Stimulated activated CD4-positive, alpha-beta T cell treated with anti-CD3 and anti-CD28 coated beads, Interleukin-2, amount 100 ng/mL, for 48 hours (primary cell): ENCODE results near the gene DDX51.
"Not testable (repeated sequence)": the region's sequence is repeated elsewhere in the genome, so short reads cannot be mapped to it uniquely, and the experiment has no call there.

Experiments
- DNase-seq, 2 donors: peaks; one replicate each; pipeline ENCODE4 v3.0.0-alpha.2; 2020

Gene DDX51

GRCh38 chr12:132138941-132139871, 4.9 kb downstream of the DDX51 start:
- DNase-seq: no peak

DNA sequence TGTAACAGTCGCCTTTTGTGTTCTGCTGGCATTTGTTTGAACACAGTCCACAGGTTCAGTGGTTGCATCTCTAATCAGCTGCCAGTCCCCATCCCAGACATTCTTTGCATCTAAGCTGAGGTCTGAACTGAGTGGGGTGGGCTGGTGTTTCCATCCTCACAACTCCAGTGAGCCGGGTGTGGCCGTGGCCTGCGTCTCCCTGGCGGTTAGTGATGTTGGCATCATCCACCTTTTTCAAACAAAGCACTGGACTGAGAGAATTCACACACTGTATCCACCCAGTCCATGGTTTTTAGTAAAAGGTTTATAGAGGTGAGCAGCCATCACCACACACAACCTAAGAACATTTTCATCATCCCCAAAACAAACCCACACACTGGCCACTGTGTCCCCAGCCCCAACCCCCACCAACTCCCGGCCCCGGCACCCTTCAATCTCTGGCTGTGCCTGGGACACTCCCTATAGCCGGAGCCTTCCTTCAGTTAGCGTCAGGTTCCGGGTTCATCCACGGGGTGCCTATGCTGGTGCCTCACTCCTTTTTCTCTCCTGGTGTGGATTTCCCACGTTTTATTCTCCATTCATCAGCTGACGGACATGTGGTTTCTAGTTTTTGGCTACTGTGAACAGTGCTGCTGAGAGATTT, 6.5 kb downstream of the DDX51 start:
- DNase-seq: no peak

DNA sequence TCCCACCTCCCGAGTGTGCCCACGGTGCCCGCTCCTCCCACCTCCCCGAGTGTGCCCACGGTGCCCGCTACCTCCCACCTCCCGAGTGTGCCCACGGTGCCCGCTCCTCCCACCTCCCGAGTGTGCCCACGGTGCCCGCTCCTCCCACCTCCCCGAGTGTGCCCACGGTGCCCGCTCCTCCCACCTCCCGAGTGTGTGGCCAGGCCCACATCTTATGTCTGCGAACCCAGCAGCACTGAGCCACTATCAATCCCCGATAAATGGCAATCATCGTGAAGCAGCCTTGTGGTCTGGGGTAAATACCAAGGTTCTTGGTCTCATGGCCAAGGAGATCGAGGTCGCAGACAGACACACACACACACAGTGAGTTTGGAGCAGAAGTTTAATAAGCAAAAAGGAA, 7.9 kb downstream of the DDX51 start:
- not testable (repeated sequence) for DNase-seq

DNA sequence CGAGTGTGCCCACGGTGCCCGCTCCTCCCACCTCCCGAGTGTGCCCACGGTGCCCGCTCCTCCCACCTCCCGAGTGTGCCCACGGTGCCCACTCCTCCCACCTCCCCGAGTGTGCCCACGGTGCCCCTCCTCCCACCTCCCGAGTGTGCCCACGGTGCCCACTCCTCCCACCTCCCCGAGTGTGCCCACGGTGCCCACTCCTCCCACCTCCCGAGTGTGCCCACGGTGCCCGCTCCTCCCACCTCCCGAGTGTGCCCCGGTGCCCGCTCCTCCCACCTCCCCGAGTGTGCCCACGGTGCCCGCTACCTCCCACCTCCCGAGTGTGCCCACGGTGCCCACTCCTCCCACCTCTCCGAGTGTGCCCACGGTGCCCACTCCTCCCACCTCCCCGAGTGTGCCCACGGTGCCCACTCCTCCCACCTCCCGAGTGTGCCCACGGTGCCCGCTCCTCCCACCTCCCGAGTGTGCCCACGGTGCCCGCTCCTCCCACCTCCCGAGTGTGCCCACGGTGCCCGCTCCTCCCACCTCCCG, 9.4 kb downstream of the DDX51 start:
- DNase-seq: not testable (repeated sequence)

- DNase-seq: no peak
Observed at GRCh38 chr12:132133952-132134652, 10.0 kb downstream of the DDX51 start.

- no peak for DNase-seq
Observed at GRCh38 chr12:132132609-132133430, 11.3 kb downstream of the DDX51 start.

- DNase-seq: no peak
Observed at GRCh38 chr12:132131952-132132351, 12.2 kb downstream of the DDX51 start.

GRCh38 chr12:132131229-132131628, 12.9 kb downstream of the DDX51 start:
- DNase-seq: no peak

DNA sequence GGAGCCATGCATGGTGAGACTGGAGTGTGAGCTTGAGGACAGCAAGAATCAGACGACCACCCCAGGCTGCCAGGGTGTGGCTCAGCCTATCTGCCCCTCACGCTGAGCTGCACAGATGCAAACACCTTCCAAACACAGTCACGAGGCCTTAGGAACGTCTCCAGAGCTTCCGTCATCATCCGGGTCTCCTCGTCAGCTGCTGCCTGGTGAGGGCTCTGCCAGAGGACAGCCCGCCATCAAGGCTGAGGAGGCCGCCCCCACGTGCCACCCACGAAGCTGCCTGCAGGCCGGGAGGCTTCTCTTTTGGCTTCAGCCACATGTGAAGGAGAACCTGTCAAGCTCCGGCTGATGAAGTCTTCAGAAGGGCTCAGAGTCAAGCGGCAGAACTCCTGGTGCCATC, 13.4 kb downstream of the DDX51 start:
- no peak for DNase-seq

DNA sequence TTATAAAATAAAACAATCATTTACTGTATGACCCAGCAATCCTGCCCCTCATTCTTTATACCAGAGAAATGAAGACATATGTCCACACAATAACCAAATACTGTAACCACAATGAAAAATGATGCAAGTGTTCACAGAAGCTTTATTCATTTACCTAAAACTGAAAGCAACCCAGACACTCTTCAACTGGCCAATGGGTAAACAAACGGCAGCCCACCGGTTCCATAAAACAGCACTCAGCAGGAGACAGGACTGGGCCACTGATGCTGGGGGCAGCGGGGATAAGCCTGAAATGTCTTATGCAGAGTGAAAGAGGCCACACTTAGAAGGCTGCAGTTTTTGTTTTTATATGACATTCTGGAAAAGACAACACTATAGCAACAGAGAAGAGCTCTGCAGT, 15.1 kb downstream of the DDX51 start:
- no peak for DNase-seq

DNA sequence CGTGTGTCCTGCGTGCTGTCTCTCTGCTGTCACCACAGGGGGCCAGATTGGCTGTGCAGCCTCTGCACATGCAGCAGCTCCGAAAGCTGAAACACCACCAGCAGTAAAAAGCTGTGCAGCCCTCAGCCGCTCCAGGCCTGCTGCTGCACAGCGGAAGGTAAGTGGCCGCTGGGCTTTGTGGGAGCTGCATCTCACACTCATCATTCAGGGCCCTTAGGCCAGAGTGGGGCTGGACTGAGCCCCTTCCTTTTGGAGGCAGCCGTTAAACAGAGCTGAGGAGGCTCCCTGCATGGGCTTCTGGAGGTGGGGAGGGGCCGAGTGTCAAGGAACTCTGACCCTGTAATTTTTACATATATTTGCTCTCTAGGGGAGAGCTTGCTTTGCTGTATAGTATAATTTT, 17.1 kb downstream of the DDX51 start:
- DNase-seq: no peak

DNA sequence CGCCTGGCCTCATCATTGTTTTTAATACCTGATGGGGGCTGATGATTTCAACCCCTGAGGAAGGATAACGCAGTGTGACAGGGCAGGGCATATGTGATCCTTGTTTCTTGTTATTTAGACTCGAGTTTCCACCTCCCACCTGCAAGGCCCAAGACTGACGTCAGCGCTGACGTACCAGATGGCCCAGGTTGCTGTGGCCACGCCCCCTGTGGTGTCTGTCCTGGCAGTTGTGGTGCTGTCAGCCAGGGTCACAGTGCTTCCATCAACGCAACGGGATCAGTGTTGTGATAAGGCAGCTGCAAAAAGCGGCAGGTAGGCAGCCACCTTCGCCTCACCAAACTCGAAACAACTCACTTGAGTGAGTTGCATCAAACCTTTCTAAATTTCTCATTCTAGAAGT, 18.4 kb downstream of the DDX51 start:
- DNase-seq: no peak

GRCh38 chr12:132124766-132125425, 19.2 kb downstream of the DDX51 start:
- DNase-seq: no peak

DNA sequence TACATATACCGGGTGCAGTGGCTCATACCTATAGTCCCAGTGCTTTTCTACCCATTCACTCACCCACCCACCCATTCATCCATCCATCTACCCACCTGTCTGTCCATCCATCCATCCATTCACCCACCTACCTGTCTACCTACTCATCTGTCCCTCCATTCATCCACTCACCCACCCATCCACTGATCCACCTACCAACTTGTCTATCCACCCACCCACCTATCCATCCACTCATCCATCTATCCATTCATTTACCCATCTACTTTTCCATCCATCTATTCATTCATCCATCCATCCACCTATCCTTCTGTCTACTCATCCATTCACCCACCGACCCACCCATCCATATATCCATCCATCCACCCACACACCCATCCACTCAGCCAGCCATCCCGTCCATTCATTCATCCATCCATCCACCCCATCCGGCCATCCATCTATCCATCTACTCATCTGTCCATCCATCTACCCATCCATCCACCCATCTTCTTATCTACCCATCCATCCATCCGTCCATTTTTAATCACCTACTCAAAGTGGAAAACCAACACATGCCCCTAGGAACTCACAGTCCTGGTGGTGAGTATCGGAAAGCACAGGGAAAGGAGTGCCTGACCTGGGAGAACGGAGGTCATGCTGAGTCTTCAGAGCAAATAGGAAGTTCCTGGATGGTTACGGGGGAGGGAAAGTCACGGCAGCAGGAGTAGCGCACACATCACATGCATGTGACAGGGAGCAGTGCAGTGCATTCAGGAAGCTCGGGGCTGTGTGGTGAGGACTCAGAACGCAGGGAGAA, 20.0 kb downstream of the DDX51 start:
- DNase-seq: no peak

DNA sequence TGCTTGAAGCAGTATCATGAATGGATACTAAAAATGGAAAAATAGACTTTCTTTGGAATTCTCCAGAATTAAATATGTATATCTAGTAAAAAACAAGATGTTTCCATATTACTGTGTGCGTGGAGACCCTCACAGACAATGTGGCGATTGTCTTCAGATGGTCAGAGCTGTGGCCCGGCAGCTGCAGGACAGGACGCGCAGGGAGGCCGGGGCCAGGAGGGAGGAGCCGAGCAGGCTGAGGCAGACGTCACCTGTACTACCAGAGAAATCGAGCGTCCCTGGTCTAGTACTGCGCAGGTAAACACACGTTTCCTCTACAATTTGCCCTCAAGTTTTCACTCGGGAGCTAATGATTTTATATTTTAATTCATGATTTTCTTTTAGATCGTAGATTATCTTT, 22.8 kb downstream of the DDX51 start:
- DNase-seq: no peak

DNA sequence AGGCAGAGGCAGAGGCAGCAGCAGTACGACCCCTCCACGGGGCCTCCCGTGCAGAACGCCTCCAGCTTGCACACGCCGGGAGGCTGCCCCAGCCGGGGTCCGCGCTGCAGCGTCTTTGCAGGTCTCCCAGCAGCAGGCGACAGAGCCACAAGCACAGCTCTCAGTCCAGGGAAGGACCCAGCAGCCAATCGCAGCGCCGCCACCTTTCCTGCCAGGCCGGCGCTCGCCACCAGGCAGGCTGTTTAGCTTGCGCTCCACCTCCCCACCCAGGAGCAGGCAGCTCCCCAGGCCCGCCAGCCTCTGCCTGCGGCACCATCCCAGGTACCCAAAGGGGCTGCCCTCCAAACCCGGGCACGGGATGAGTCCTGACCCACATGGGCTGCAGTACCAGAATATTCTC, 25.2 kb downstream of the DDX51 start:
- DNase-seq: no peak

DNA sequence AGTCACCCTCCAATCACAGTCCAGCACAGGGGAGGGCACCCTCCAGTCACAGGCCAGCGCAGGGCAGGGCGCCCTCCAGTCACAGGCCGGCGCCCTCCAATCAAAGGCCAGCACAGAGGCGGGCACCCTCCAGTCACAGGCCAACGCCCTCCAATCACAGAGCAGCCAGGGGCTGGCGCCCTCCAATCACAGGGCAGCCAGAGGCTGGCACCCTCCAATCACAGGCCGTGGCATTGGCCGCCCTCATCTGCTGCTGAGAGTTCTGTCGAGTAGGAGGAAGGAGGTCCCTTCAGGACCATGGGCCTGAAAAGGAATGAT, 26.6 kb downstream of the DDX51 start:
- DNase-seq: no peak

GRCh38 chr12:132116709-132117557, 27.2 kb downstream of the DDX51 start:
- DNase-seq: no peak

GRCh38 chr12:132115500-132115899, 28.6 kb downstream of the DDX51 start:
- no peak for DNase-seq

DNA sequence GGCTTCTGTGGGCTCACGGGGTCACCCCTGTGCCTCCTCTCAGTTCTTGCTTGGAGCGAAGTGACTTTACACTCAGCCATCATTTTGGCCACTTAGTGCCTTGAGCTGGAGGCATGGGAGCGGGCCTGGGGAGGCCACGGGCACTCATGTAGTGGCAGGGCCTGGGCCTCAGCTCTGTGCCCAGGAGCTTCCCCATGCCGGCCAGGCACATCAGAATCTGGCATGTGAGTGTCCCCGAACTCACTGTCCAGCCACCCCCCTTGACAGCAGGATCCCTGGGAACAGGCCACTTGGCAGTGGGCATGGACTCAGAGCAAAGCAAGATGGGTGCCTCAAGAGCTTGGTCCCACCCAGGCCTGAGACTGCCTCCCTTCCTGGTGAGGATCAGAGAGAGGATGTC, 29.5 kb downstream of the DDX51 start:
- DNase-seq: no peak
